Neuron (in vitro differentiated cells): ENCODE data around the gene ZSCAN23.
"Not testable (repeated sequence)": the region's sequence is repeated elsewhere in the genome, so short reads cannot be mapped to it uniquely, and the experiment has no call there.

Source experiments
- H2AFZ ChIP-seq: one replicate; pipeline ENCODE4 v1.6.1; 2013; ENCODE audit warnings: low read depth, mild to moderate bottlenecking, inconsistent platforms, low read length, moderate library complexity
- H3K27me3 ChIP-seq: one replicate; pipeline ENCODE4 v1.6.1; 2013; ENCODE audit warnings: low read length; ENCODE audit not compliant: insufficient read depth
- H3K36me3 ChIP-seq: one replicate; pipeline ENCODE4 v1.6.1; 2013; ENCODE audit warnings: low read length; ENCODE audit not compliant: insufficient read depth
- H3K4me1 ChIP-seq: one replicate; pipeline ENCODE4 v1.6.1; 2013; ENCODE audit warnings: low read length; ENCODE audit not compliant: insufficient read depth
- H3K4me3 ChIP-seq: 2 replicates; pipeline ENCODE4 v1.5.1; 2013; ENCODE audit warnings: mild to moderate bottlenecking, low read length, moderate library complexity
- H3K9me3 ChIP-seq: one replicate; pipeline ENCODE4 v1.6.1; 2013; ENCODE audit warnings: low read length

Gene ZSCAN23

DNA sequence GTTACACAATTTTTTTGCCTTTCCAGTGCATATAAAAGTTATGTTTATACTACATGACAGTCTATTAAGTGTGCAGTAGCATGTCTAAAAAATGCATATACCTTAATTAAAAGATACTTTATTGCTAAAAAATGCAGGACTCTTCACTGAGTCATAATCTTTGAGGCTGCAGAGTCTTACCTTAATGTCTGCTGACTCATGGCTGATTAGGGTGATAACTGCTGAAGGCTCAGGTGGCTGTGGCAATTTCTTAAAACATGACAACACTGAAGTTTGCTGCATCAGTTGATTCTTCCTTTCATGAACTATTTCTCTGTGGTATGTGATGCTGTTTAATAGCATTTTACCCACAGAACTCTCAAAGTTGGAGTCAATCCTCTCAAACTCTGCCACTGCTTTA is 19.1 kb downstream of the ZSCAN23 start:
- no peak overlapping the region for H3K4me3 ChIP-seq
- peaks cover 16% of the 10 kb centered on the region for H3K9me3 ChIP-seq
- H2AFZ ChIP-seq, result no peak overlapping the region
- no peaks in the 10 kb centered on the region for H3K4me1 ChIP-seq
- no peaks in the 10 kb centered on the region for H3K27me3 ChIP-seq
- peaks cover 60% of the 10 kb centered on the region for H3K36me3 ChIP-seq

DNA sequence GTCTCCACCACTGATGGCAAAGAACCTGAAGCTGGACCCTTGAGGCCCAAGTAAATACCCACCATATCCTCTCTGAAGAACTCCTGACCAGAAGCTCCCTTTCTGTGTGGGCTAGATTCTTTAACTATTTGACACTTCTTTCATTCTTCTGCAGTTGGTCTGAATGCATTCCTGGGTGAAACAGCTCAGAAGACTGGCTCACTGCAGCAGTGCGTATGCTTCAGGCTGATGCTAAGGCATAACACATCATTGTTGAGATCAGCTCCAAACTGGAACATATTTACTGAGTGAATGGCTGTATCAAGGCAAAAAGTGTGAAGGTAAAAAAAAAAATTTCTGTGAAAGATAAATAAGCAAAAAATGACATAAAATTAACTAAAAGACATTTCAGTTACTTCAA is 19.7 kb downstream of the ZSCAN23 start:
- Histone ChIP-seq H3K27me3 (no peaks in the 10 kb centered on the region), H2AFZ (no peak overlapping the region), H3K4me1 (no peaks in the 10 kb centered on the region), H3K9me3 (peaks cover 16% of the 10 kb centered on the region), H3K36me3 (peaks cover 60% of the 10 kb centered on the region), H3K4me3 (no peak overlapping the region)

DNA sequence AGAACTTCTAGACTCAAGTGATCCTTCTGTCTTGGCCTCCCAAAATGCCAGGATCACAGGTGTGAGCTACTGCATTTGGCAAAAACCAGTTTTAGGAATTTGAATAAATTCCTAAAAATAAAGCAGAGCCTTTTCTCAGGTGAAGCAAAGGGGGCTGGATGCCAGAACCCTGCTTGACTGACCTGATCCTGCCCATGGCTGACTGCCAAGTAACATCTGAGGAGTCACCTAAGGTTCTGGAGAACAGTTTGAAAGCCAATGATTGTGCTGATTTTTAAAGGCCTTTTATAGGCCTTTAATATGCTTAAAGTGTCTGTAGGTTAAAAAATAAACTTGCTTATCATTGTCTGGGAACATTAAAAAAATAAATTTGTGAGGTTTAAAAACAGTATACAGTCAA is 29.6 kb downstream of the ZSCAN23 start:
- Histone ChIP-seq H2AFZ (no peak overlapping the region), H3K36me3 (no peaks in the 10 kb centered on the region), H3K4me1 (no peaks in the 10 kb centered on the region), H3K27me3 (no peaks in the 10 kb centered on the region), H3K4me3 (no peak overlapping the region), H3K9me3 (no peaks in the 10 kb centered on the region)

DNA sequence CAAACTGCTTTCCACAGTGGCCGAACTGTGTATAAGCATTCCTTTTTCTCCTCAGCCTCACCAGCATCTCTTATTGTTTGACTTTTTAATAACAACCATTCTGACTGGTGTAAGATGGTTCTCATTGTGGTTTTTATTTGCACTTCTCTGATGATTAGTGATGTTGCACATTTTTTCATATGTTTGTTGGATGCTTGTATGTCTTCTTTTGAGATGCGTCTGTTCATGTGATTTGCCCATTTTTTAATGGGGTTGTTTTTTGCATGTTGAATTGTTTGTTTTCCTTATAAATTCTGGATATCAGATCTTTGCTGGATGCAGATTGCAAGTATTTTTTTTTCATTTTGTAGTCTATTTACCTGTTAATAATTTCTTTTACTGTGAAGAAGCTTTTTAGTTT is 32.5 kb downstream of the ZSCAN23 start:
- Histone ChIP-seq H2AFZ (no peak overlapping the region), H3K27me3 (no peaks in the 10 kb centered on the region), H3K36me3 (no peaks in the 10 kb centered on the region), H3K4me1 (peaks cover 5% of the 10 kb centered on the region), H3K9me3 (no peaks in the 10 kb centered on the region), H3K4me3 (no peak overlapping the region)

DNA sequence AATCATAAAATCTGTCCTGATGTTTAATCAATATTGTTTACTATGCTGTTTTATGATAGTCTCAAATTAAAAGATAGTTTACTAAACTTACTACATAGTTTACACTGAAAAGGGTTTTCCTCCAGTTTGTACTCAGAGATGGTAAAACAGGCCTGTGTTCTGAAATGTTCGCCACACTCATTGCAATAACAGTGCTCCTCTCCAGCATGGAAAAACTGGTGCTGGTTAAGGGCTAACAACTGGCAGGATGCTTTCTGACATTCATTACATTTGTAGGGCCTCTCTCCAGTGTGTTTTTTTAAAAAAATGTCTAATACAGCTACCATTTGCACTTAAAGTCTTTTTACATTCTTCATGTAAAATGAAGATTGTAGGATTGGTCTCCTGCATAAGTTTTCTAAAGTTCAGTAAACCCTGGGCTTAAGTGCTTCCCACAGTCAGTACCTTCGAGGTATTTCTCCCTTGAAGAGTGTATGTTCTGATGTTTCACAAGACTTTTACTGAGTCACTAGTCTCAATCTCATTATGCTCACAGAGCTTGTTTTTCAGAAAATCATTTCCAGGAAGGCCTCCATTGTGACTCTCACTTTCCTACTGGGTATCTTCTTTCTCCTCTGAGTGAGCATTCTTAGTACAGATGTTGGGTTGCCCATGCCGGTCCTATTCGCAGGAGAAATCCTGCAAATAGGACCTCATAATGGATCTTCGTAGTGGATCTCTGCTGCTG is 35.1 kb downstream of the ZSCAN23 start:
- H3K27me3 ChIP-seq, result no peaks in the 10 kb centered on the region

DNA sequence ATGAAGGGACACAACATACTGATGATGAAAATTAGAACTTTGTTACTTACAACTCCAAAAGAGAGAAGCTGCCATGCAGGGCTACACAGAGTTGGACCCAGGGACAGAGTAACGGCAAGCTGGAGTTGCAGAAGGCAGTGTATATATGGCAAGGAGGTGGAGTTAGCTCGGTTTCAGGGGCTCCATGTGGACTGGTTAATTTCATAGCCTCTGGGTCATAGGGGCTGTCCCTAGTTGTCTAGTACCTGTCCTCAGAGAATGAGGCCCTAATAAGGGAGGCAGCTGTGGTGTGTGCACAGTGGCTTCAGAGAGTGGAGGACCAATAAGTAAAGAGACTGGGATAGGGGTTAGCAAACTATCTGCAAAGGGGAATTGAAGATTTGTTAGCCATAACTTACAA is 35.9 kb downstream of the ZSCAN23 start:
- H3K9me3 ChIP-seq, result no peaks in the 10 kb centered on the region
- H2AFZ ChIP-seq, result no peak overlapping the region
- peaks cover 5% of the 10 kb centered on the region for H3K4me1 ChIP-seq
- H3K27me3 ChIP-seq, result no peaks in the 10 kb centered on the region
- no peak overlapping the region for H3K4me3 ChIP-seq
- H3K36me3 ChIP-seq, result no peaks in the 10 kb centered on the region

More for the DNA sequence above, 35.1 kb downstream of the ZSCAN23 start:
- H3K36me3 ChIP-seq, result no peaks in the 10 kb centered on the region
- peaks cover 5% of the 10 kb centered on the region for H3K4me1 ChIP-seq
- H3K9me3 ChIP-seq, result no peaks in the 10 kb centered on the region
- no peak overlapping the region for H3K4me3 ChIP-seq
- H2AFZ ChIP-seq, result peak overlapping the region; percentile 29

DNA sequence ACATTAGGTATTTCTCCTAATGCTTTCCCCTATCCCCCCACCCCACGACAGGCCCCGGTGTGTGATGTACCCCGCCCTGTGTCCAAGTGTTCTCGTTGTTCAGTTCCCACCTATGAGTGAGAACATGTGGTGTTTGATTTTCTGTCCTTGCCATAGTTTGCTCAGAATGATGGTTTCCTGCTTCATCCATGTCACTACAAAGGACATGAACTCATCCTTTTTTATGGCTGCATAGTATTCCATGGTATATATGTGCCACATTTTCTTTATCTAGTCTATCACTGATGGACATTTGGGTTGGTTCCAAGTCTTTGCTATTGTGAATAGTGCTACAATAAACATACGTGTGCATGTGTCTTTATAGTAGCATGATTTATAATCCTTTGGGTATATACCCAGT is 39.4 kb downstream of the ZSCAN23 start:
- not testable (repeated sequence) for H2AFZ ChIP-seq, H3K4me1 ChIP-seq, H3K4me3 ChIP-seq, H3K36me3 ChIP-seq, H3K27me3 ChIP-seq, H3K9me3 ChIP-seq

DNA sequence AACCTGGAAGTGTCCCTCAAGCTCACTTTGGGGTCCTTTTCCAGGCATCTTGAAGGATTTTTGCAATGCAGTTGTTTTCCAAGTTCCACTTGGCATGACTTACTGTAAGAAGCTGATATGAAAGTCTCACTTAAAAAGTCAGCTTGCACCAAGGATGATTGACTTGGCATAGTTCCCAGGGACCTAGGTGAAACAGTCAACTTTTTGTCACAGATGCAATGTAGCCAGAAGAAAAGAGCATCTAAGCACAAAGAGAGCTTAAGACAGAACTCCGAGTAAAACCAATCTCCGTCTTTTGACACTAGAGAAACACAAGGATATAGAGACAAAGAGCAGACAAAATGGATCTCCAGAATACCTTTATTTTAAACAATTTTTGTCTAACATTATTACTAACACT is 41.1 kb downstream of the ZSCAN23 start:
- no peak overlapping the region for H3K4me3 ChIP-seq
- no peaks in the 10 kb centered on the region for H3K27me3 ChIP-seq
- H2AFZ ChIP-seq, result no peak overlapping the region
- peaks cover 16% of the 10 kb centered on the region for H3K4me1 ChIP-seq
- H3K9me3 ChIP-seq, result no peaks in the 10 kb centered on the region
- H3K36me3 ChIP-seq, result peaks cover 12% of the 10 kb centered on the region

DNA sequence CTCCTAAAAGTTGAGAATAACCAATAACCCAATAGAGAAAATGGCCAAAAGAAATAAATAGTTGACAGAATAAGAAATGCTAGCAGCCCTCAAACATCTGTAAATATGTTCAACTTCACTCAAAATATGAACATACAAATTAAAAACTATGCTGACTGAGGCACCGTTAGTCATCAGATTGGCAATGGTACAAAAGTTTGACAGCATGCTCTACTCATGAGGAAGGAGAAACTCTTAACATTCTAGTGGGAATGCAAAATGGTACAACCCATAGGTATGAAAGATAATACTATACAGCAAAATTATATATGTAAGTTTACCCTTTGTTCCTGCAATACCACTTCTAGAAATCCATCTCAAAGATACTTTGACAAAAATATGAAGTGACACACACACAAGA is 42.1 kb downstream of the ZSCAN23 start:
- no peak overlapping the region for H3K4me3 ChIP-seq
- no peak overlapping the region for H2AFZ ChIP-seq
- no peaks in the 10 kb centered on the region for H3K27me3 ChIP-seq
- H3K4me1 ChIP-seq, result peaks cover 21% of the 10 kb centered on the region
- peaks cover under 1% of the 10 kb centered on the region for H3K9me3 ChIP-seq
- H3K36me3 ChIP-seq, result peaks cover 21% of the 10 kb centered on the region

DNA sequence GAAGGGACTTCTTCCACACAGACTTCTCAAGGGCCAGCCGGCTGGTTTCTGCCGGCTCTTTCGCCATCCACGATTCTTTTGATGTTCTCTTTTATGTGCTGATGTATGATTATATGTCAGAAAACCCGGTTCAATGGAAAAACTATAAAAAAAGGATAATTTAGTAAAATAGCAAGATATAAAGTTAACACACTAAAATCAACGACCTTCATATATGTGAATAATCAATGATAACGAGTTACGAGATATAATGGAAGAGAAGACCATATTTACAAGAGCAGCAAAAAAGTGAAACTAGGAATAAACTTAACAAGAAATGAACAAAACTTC is 43.2 kb downstream of the ZSCAN23 start:
- H3K27me3 ChIP-seq, result no peaks in the 10 kb centered on the region
- H3K9me3 ChIP-seq, result peaks cover 2% of the 10 kb centered on the region
- peak overlapping the region; percentile 85 for H2AFZ ChIP-seq
- H3K4me1 ChIP-seq, result peaks cover 22% of the 10 kb centered on the region
- peak overlapping the region; percentile 93 for H3K4me3 ChIP-seq
- H3K36me3 ChIP-seq, result peaks cover 32% of the 10 kb centered on the region

DNA sequence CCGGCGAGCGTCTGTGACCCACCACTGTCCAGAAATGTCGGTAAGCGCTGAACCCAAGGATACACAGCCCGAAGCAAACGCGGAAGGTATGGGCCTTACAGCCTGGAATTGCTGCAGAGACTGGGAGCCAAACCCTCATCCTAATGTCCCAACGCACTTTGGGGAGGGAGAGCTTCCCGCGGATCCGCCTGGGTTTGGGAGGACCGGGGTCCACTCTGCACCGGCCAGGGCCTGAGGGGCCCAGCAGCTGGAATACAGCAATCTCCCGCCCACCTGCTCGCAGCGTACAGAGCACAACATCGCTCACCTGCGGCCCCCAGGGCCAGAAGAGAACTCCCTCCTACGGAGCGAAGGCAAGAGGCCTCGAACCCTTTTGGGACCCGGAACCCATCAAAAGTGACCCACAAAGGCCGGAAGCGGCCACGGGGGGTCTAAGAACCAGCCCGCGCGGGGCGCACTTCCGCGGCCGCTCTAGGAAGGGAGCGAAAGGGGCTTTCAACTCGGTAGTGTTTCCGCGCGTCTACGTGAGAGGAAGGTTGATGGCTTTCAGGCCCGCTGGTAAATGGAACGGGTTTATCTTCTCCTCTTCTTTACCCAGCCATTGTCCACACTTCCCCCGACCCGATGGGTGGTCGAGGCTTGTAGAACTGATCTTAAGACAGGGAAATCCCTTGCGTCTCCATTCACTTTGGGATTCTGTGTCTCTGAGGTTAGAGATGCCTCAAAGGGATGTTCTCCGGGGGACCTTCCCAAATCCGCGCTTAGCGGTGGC is 43.8 kb downstream of the ZSCAN23 start, which contains the start of gene ZSCAN12:
ZSCAN12 (minus strand) TSS at position 398 of the 772 bp plus-strand sequence. CDS start 1,342 bp downstream, outside the sequence.
- Histone ChIP-seq H3K4me3 (peak within 1 kb of the TSS; percentile 93), H3K4me1 (peaks cover 22% of the 10 kb centered on the region), H2AFZ (peak within 1 kb of the TSS; percentile 85), H3K27me3 (no peaks in the 10 kb centered on the region), H3K36me3 (peaks cover 36% of the 10 kb centered on the region), H3K9me3 (peaks cover 2% of the 10 kb centered on the region)

DNA sequence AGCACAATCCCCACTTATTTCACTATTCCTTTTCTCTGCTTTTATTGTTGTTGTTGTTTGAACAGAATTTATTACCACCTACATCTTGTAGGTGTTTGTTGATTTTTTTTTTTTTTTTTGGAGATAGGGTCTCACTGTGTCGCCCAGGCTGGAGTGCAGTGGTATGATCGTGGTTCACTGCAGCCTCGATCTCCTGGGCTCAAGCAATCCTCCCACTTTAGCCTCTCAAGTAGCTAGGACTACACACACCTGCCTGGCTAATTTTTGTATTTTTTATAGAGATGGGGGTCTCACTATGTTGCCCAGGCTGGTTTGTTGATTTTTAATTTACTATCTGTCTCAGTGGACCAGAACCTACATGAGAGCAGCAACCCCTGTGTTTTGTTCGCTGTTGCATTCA is 47.4 kb downstream of the ZSCAN23 start:
- Histone ChIP-seq H3K27me3 (no peaks in the 10 kb centered on the region), H3K4me3 (no peak overlapping the region), H3K4me1 (peaks cover 22% of the 10 kb centered on the region), H2AFZ (no peak overlapping the region), H3K36me3 (peaks cover 69% of the 10 kb centered on the region), H3K9me3 (peaks cover 11% of the 10 kb centered on the region)

DNA sequence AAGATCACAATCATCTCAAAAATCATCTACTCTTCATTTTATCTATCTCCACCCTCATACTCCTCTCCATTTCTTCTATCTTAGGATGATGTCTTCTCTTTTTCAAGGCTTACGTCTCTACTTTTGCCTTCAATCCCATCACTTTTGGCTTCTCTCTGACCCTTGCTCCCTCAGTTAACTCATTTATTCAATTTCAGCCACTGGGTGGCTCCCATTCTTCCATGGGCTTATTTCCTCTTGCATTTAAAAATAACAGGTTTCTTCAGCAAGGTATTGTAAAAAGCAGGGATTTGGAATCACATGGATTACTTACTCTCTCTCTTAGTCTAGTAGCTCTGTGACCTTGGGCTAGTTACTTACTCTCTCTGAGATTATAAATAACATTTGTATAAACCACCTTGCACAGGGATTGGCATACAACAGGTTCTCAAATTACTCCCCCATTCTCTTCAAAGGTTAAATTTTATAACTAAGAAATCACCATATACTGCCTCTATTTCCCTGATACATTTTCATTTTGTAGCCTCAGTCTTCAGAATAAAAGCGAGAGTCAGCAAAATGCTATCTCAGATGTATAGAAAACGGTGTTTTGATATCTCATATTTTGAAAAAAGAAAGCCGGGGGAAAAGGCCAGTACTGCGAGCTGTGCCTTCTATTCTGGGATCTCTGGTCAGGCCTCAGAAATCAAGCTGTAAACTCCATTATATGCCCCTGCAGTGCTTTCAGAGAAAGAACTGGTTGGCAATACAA is 49.2 kb downstream of the ZSCAN23 start:
- no peaks in the 10 kb centered on the region for H3K27me3 ChIP-seq
- peaks cover 19% of the 10 kb centered on the region for H3K4me1 ChIP-seq
- H2AFZ ChIP-seq, result no peak overlapping the region
- H3K9me3 ChIP-seq, result peaks cover 20% of the 10 kb centered on the region
- no peak overlapping the region for H3K4me3 ChIP-seq
- H3K36me3 ChIP-seq, result peaks cover 87% of the 10 kb centered on the region
